ENCODE measurements around the gene PAMR1.

DNA sequence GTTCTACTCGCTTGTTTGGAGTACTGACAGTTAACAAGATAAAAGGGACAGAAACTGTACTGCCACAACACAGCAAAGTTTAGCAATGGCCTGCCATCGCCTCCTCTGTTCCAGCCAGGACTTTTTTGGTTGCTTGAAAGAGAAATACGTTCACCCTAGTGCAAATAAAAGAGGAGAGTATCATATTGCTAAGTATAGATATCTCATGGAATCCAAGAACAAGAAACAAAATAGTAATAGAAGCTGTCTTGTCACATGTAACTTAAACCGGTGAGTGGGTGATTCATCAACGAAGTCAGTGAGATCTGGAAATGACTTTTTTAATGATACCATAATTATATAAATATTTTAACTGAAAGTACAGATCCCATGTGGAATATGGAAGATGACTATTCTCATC, 141.5 kb downstream of the PAMR1 start:
- TF ChIP-seq TAF1 (IDR thresholded peaks at IDR 0.05; ENCODE audit: low read depth, low read length) (no peak), POLR2A (IDR thresholded peaks at IDR 0.05; ENCODE audit: low read depth, low read length) (no peak), POLR2AphosphoS5 (IDR thresholded peaks at IDR 0.05; ENCODE audit: low read depth, low read length) (no peak)

Measured in GM12891 (cell line).